Tibial nerve (tissue), 4 donors: Measurements from ENCODE around the gene TNPO1. TPM values are rescaled to one million over a fixed set of nuclear protein-coding genes. Genes with fewer than 3 reads are reported as not detected.

Experiments
- DNase-seq, 2 donors: peaks; one replicate each; pipeline ENCODE4 v3.0.0-alpha.2; 2019; ENCODE audit warnings: low spot score in 2 of 2
- H3K27ac ChIP-seq, 4 donors: fragments of 200-600 bp; sonication (generic) in 3 of 4; one replicate each; pipeline ENCODE4 v1.5.1; 2017 to 2019; ENCODE audit warnings: mild to moderate bottlenecking in 1 of 4
- H3K27me3 ChIP-seq, 2 donors: fragments of 200-600 bp; sonication (generic) in 1 of 2; one replicate each; pipeline versions ENCODE4 v1.5.1 to v1.6.0; 2017 to 2019
- H3K36me3 ChIP-seq, 3 donors: fragments of 200-600 bp; sonication (generic); one replicate each; pipeline ENCODE4 v1.5.1; 2018 to 2019
- H3K4me1 ChIP-seq, 4 donors: fragments of 200-600 bp; sonication (generic) in 3 of 4; one replicate each; pipeline ENCODE4 v1.5.1; 2017 to 2019
- H3K4me3 ChIP-seq, 4 donors: fragments of 200-600 bp; sonication (generic) in 3 of 4; one replicate each; pipeline ENCODE4 v1.5.1; 2017 to 2019; ENCODE audit warnings: mild to moderate bottlenecking in 1 of 4, moderate library complexity in 1 of 4
- H3K9me3 ChIP-seq, 4 donors: fragments of 200-600 bp; sonication (generic) in 3 of 4; one replicate each; pipeline ENCODE4 v1.5.1; 2017 to 2019
- CTCF ChIP-seq, 5 experiments: fragments of 200-600 bp in 3 of 5; fragments of 450-650 bp in 2 of 5; sonication (generic) in 3 of 5; IDR thresholded peaks; one replicate each; pipeline ENCODE4 v1.5.1; 2016 to 2019; ENCODE audit warnings: antibody characterized with exemption in 5 of 5, mild to moderate bottlenecking in 3 of 5, moderate library complexity in 2 of 5
- EP300 ChIP-seq, 2 donors: sonication (generic); formaldehyde crosslinking; IDR thresholded peaks; one replicate each; pipeline ENCODE4 v1.6.1; 2017; ENCODE audit warnings: antibody characterized with exemption in 2 of 2, mild to moderate bottlenecking in 1 of 2
- POLR2A ChIP-seq, 2 donors: fragments of 450-650 bp; IDR thresholded peaks; one replicate each; pipeline ENCODE4 v1.6.1; 2017; ENCODE audit warnings: antibody characterized with exemption in 2 of 2, mild to moderate bottlenecking in 2 of 2, moderate library complexity in 2 of 2
- WGBS, 2 donors: methylation state at CpG; one replicate each; pipeline ENCODE4 v1.1.5; 2018; 5-methylcytosine and 5-hydroxymethylcytosine counted together
- total RNA-seq, 4 donors: library from RNA; depleted of rRNA; stranded (reverse); fragments of >200 nt; gene quantifications; one replicate each; pipeline ENCODE4 v1.1.0, GENCODE V29; 2016

Gene TNPO1
- total RNA-seq, 4 donors from 2014 or later = 58.2 to 106 (median 81.4) TPM

GRCh38 chr5:72829707-72830106 lies 13.2 kb downstream of the TNPO1 start:
- Histone ChIP-seq H3K27me3 (no peaks in the 10 kb centered on the region), H3K4me3 (no peak overlapping the region), H3K9me3 (no peaks in the 10 kb centered on the region), H3K27ac (no peak overlapping the region), H3K36me3 (peaks cover 0 to 8% (median 0%) of the 10 kb centered on the region in 3 donors), H3K4me1 (peaks cover 0 to 6% (median 2%) of the 10 kb centered on the region in 4 donors)
- TF ChIP-seq POLR2A (IDR thresholded peaks at IDR 0.05) = no peak
- no peak for TF ChIP-seq CTCF (IDR thresholded peaks at IDR 0.05)
- TF ChIP-seq EP300 (IDR thresholded peaks at IDR 0.05) = no peak
- no peak for DNase-seq

- WGBS, 2 donors = 79 to 81% methylated on average over 2 of the region's 2 CpGs
- H3K36me3 ChIP-seq = peaks cover 0 to 8% (median 0%) of the 10 kb centered on the region in 3 donors
- H3K27me3 ChIP-seq = no peaks in the 10 kb centered on the region
- peaks cover 0 to 6% (median 2%) of the 10 kb centered on the region in 4 donors for H3K4me1 ChIP-seq
- no peak for DNase-seq
- no peak for TF ChIP-seq EP300 (IDR thresholded peaks at IDR 0.05)
- no peak for TF ChIP-seq CTCF (IDR thresholded peaks at IDR 0.05)
- TF ChIP-seq POLR2A (IDR thresholded peaks at IDR 0.05) = no peak
- no peak overlapping the region for H3K27ac ChIP-seq
- no peaks in the 10 kb centered on the region for H3K9me3 ChIP-seq
- H3K4me3 ChIP-seq = no peak overlapping the region
These were observed 13.9 kb downstream of the TNPO1 start for GRCh38 chr5:72830362-72830761.

GRCh38 chr5:72831685-72832084 lies 15.2 kb downstream of the TNPO1 start:
- Histone ChIP-seq H3K9me3 (no peaks in the 10 kb centered on the region), H3K36me3 (no peaks in the 10 kb centered on the region), H3K4me3 (no peak overlapping the region), H3K27ac (no peak overlapping the region), H3K4me1 (peaks cover 0 to 11% (median 2%) of the 10 kb centered on the region in 4 donors), H3K27me3 (no peaks in the 10 kb centered on the region)
- TF ChIP-seq POLR2A (IDR thresholded peaks at IDR 0.05) (no peak), CTCF (IDR thresholded peaks at IDR 0.05) (no peak), EP300 (IDR thresholded peaks at IDR 0.05) (no peak)
- 93 to 96% methylated on average over 4 of the region's 4 CpGs for WGBS, 2 donors
- no peak for DNase-seq

GRCh38 chr5:72834924-72835323 lies 18.5 kb downstream of the TNPO1 start:
- DNase-seq = no peak
- Histone ChIP-seq H3K4me1 (peaks cover 0 to 35% (median 4%) of the 10 kb centered on the region in 4 donors), H3K27ac (no peak overlapping the region), H3K27me3 (no peaks in the 10 kb centered on the region), H3K36me3 (no peaks in the 10 kb centered on the region), H3K9me3 (no peaks in the 10 kb centered on the region), H3K4me3 (no peak overlapping the region)
- WGBS, 2 donors = 71 to 80% methylated on average over 2 of the region's 2 CpGs
- TF ChIP-seq CTCF (IDR thresholded peaks at IDR 0.05) = no peak
- TF ChIP-seq POLR2A (IDR thresholded peaks at IDR 0.05) = no peak
- no peak for TF ChIP-seq EP300 (IDR thresholded peaks at IDR 0.05)

GRCh38 chr5:72835633-72836032 lies 19.2 kb downstream of the TNPO1 start:
- TF ChIP-seq EP300 (IDR thresholded peaks at IDR 0.05) (no peak), POLR2A (IDR thresholded peaks at IDR 0.05) (no peak), CTCF (IDR thresholded peaks at IDR 0.05) (no peak)
- peaks cover 0 to 31% (median 4%) of the 10 kb centered on the region in 4 donors for H3K4me1 ChIP-seq
- H3K27me3 ChIP-seq = no peaks in the 10 kb centered on the region
- no peaks in the 10 kb centered on the region for H3K9me3 ChIP-seq
- H3K4me3 ChIP-seq = no peak overlapping the region
- H3K36me3 ChIP-seq = no peaks in the 10 kb centered on the region
- H3K27ac ChIP-seq = no peak overlapping the region
- no peak for DNase-seq
- 89 to 91% methylated on average over 3 of the region's 3 CpGs for WGBS, 2 donors
